GM13977 (cell line): Measurements from ENCODE around the gene PLCXD3.

Source experiments
- DNase-seq: peaks from one replicate; pipeline ENCODE4 v3.0.0; 2012; ENCODE audit warnings: low spot score
- in situ Hi-C: fragments of 300-500 bp; cut with MboI; formaldehyde crosslinking; loops from one replicate; pipeline ENCODE4 v1.12.0; 2022; ENCODE audit warnings: low sequenced_read_pairs, low pct_unique_long_range_greater_than_20kb, mixed read lengths, inconsistent platforms; ENCODE audit not compliant: unreplicated experiment
- TF ChIP-seq, protein P1 (sequence below): IDR thresholded peaks from 2 replicates; pipeline ENCODE4 v1.5.1; 2012; ENCODE audit warnings: mild to moderate bottlenecking, control low read depth; ENCODE audit not compliant: insufficient read depth; ENCODE audit errors: extremely low read depth, missing control alignments

Gene PLCXD3

DNA sequence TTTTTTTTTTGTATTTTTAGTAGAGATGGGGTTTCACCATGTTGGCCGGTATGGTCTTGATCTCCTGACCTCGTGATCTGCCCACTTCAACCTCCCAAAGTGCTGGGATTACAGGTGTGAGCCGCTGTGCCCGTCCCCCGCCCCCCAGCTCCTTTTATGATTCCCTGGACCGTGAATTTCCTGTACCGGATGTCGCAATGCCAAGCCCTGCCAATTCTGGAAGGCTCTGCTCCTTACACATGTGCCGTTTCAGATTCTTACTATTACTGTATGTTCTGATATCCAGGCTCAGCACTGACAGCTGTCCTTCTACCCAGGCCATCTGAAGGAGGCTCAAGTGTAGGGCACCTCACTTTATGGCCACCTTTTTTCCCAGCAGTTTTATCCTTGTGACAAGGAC is 100.1 kb downstream of the PLCXD3 start:
- no peak for DNase-seq
- TF ChIP-seq, protein P1, sequence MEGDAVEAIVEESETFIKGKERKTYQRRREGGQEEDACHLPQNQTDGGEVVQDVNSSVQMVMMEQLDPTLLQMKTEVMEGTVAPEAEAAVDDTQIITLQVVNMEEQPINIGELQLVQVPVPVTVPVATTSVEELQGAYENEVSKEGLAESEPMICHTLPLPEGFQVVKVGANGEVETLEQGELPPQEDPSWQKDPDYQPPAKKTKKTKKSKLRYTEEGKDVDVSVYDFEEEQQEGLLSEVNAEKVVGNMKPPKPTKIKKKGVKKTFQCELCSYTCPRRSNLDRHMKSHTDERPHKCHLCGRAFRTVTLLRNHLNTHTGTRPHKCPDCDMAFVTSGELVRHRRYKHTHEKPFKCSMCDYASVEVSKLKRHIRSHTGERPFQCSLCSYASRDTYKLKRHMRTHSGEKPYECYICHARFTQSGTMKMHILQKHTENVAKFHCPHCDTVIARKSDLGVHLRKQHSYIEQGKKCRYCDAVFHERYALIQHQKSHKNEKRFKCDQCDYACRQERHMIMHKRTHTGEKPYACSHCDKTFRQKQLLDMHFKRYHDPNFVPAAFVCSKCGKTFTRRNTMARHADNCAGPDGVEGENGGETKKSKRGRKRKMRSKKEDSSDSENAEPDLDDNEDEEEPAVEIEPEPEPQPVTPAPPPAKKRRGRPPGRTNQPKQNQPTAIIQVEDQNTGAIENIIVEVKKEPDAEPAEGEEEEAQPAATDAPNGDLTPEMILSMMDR, result no peak
- in situ Hi-C loops, result no loop called here

DNA sequence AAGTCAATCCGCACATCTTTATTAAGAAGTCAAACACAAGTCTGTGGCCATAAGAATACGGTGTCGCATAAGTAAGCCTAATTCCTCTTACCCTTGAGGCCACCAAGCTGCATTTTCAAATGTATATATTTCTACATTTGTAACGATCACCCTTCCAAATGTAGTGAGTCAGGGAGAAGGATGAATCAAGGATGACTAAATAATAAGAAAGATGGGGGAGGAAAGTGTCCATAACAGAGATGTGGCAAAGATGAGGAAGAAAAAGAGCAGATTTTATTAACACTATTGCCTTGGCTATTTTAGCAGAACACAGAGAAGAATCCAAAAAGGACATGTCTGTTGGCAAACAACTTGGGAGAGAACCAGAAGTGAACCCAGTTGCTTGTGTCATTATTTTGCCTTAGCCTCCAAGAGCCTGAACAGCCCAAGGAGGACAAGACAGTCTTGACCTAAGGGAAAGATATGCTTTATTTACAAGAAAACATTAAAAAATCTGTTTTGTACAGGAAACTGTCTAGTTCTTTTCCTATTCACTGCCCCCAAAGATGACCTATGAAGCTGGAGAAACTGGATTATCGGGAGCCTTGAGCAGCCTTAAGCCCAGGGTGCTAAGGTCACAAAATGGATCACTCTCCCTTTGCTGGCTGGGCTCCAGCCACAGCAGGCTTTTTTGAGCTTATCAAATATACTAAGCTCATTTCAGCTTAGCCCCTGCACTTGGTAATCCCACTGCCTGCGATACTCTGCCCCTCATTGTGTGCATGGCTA is 101.5 kb downstream of the PLCXD3 start:
- DNase-seq, result no peak
- in situ Hi-C loops, result no loop called here
- TF ChIP-seq, protein P1, result no peak

DNA sequence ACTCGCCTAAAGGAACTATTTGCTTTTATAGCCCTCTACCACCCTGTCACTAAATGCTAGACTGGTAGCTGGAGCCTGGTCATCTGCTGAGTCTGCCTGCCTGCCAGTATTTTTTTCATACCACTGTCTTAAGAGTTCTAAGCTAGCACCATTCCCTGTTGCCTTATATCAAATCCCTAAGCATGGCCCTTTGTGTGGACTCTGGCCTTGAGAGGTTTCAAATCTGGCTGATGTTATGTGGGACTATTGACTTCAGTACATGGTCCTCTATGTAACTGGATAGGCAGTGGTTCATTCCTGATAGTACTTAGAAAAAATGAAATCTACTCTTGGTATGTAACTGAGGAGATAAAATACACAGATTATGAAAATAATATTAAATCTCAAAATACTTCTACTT is 103.5 kb downstream of the PLCXD3 start:
- TF ChIP-seq, protein P1, result no peak
- DNase-seq, result no peak
- in situ Hi-C loops, result no loop called here

DNA sequence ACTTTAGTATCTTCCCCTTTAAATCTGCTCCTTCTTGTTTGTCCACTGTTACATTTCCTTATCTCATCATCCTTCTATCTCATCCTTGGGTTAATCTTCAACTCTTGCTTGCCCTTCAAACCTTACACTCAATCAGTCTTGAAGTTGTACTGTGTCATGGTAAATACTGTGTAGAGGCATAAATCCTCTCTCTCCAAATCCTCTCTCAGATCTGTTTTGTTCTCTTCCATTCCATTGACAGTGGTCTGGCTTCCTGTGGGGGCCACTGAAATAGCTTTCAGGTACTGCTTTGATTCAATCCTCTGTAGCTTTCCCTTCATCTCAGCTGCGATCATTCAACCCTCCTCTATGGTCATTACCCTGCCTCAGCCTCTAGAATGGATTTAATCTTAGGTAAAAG is 104.0 kb downstream of the PLCXD3 start:
- TF ChIP-seq, protein P1, result no peak
- in situ Hi-C loops, result no loop called here

DNA sequence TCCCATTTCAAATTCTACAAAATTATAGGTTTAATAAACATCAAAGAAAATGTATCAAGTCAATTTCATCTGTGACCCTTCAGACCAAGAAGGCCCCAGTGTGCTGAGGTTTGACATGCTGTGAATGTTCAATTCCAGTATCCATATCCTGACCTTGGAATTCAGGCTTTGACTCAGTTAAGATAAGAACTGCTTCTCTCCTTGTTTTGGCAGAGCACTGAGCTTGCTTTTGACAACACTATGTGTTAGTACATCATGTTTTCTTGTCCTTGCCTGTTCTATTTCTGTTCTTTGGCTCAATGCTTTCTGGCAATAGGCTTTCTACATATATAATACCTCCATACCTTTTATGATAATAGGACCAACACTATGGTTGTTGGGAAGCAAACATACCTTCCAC is 105.6 kb downstream of the PLCXD3 start:
- DNase-seq, result no peak
- TF ChIP-seq, protein P1, result no peak
- in situ Hi-C loops, result no loop called here

More for the DNA sequence above, 104.0 kb downstream of the PLCXD3 start:
- no peak for DNase-seq

DNA sequence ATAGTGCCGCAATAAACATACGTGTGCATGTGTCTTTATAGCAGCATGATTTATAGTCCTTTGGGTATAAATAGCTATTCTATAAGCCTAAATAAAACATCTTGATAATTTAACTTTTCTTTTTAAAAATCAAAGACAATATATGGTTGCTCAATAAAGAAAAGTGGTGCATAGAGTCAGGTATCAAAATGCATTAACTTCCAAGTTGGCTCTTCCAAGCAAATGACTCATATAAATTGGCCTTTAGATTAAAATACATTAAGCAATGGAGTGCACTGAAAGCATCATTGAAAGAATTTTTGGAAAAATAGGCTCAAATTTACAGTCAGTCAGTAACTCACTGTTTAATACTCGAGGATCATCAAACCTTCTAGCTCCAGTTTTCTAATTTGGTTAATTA is 106.6 kb downstream of the PLCXD3 start:
- TF ChIP-seq, protein P1, result no peak
- no peak for DNase-seq
- in situ Hi-C loops, result no loop called here
